NCI-H1436 (cell line): Measurements from ENCODE around the gene PEF1.

Source experiments
- DNase-seq: peaks from one replicate; lab custom pipeline; 2025; lab: John Stamatoyannopoulos, UW

PEF1 gene

DNA sequence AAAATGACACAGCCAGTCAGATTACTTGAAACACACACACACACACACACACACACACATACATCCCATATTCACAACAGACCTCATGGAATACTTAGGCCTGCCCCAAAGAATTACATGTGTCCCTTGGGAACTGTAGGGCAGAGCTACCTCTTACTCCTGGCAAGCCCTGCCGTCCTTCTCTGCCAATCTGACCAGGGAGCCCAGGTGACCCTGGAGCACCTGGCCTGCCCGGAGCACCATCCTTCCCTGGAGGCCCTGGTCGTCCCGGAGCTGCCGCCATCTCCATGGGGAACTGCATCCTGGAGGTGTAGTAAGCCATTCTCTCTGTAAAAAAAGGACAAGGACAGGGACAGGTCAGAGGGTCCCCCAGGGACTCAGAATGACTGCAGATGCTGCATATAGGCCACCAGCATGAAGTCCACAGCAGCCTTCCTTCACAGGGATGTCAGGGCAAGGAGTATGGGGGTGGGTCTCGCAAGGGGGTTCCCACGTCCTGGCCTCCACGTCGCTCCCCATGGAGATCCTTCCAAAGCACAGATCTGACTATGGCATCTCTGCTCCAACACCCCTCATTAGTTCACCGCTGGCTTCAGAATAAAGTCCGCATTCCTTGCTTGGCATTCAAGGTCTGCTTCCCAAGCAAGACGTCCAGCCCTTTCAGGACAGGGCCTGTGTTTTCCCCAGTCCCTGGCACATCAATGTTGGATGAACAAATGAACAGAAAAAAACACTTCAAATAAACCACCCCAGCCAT is 9.2 kb upstream of the PEF1 start:
- DNase-seq, result no peak

DNA sequence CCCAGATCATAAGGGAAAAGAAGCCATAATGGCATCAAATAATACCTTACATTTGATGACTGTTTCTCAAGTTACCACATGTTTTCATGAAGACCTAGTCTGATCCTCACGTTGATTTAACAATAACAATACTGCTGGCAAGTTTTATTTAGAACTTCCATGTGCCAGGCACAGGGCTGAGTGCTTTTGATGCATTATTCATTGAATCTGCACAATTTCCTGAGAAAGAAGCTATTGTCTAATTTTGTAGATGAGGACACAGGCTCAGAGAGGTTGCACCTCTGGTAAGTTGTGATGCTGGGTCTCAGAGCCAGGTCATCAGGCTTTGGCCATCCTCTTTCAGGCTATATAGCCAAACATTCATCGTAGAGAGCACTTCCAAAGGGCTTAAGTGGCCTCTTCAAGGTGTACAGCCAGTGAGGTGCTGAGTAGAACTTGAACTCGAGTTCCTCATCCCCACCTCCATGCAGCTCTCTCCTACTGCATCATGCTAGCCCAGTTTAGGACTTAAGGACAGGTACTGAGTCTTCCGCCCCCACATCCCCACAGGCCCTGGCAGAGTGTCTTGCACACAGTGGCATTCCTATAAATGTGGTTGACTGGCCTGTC is 8.3 kb upstream of the PEF1 start:
- DNase-seq, result no peak

DNA sequence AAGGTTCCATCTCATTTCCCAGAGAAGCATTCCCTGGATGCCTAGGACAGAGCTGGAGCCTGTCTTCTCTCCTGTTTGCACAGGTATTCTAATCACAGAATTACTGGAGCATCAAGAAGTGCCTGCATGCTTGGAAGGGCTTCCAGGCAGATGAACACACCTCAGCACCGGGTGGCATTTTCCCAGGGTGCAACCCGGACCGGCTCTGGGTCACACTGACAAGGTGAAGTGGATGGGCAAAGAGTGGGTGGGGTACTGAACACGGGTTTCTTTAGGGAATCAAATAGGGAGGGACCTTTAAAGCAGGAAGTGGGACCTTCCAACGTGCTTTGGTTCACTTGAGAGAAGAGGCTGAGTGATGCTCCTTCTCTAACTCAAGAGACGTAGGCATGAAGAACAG is 7.1 kb upstream of the PEF1 start:
- DNase-seq, result no peak

DNA sequence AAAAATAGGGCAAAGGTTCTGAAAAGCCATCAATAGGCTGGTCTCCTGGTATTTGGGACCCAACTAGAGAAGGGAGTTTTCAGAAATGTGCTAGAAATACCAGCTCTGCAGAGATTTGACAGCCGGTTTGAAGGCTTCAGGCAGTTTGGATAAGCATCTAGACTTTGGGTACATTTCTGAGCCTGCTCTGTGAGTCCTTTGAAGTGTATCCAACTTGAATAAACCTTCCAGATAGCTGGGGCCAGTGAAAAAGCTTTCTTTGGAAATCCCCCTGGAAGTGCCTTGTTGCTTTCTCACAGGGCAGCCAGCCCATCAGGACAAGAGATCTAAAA is 6.4 kb upstream of the PEF1 start:
- DNase-seq, result no peak

DNA sequence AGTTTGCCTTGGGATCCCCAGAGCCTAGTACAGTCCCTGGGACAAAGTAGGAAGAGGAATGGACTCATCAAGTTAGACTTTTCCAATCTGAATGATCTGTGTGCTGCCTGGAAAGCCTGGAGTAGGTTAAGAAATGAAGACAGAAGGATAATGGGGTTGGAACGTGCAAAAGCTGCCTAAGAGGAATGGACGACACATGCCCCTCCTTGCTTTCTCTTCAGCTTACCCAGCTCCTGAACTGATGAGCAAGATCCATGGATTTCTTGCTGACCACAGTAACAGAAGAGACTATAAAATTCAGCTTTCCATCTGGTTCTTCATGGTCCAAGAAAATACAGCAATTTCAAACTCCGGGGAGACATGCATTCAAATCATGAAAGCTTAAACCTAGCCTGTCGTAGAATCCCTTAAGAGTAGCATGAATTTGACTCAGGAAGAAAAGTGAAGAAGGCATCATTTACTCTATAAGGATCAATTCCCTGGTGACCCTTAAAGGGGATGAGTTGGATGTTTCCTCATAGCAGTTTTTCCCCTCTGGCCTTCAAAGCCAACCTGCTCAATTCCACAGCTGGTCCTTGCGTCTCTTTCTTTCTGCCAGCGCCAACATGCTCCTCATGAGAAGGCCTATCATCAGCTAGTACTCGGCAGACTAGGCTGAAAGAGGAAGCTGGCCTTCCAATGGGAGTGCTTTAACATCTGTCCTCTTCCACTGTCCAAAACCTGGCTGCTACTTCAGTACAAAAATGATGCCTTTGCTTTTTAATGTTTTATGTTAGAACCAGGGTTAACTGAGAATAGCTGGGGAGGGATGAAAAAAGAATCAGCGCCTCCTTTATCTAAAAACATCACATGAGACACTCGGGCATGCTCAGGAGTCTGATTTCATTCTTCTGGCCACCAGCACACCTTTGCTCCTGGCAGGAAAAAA is 5.7 kb upstream of the PEF1 start:
- DNase-seq, result no peak

DNA sequence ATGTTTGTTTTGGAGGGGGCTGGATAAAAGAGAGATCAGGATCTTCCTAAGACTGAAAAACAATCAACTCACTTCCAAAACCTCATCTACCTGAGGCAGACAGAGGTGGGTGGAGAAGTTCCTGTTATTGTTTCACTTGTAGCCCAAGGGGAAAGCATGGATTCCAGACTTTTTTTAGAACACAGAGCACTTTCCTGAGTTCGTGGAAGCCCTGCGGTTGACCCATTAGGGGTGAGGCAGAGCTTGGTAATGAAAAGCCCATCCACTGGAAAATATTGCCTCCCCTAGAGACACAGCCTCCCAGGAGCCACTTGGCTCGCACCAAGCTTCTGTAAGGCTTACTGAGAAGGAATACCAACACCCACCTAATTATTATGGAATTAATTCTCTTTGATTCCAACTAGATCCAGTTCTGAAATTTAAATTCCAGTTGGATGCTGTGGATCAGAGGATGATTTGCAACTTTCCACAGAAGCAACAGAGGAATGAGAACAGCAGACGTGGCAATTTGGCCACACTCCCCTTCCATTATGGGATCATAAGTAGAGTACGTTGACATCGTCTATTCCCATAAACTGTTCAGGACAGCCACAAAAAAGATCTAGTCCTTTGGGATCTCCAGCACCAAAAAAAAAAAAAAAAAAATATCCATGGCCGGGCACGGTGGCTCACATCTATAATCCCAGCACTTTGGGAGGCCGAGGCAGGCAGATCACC is 4.1 kb upstream of the PEF1 start:
- DNase-seq, result no peak

DNA sequence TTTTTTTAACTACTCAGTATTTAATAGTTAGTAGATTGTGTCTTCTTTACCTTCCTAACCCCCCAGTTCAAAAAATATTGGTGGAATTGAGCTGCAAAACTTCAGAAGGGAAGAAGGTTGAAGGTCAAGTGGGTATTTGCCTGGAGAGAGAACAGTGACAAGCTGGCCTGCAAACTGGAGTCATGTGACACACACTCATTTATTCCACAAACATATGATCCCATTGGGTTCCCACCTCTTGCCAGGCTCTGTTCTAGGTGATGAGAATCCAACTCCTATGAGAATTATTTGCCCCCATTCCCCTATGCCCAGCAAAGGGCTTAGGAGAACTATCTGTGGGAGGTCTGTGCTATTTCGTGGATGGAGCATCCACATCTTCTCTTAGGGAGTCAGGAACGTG is 3.5 kb upstream of the PEF1 start:
- no peak for DNase-seq

DNA sequence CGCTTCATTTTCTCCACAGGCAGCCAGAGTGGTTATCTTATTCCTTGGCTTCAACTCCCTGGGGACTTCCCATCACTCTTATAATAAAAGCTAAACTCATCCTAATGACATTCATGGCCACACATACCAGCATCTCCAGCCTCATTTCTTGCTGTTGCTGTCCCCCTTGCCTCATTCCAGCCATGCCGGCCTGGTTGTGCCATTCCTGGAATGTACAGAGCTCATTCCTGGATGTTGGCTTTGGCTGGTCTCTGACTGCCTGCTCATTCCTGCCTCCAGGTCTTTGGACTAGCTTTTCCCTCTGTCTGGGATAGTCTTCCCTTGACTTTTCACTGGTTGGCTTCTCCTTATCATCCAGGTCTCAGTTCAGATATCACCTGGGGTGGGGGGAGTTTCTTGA is 2.4 kb upstream of the PEF1 start:
- DNase-seq, result no peak

DNA sequence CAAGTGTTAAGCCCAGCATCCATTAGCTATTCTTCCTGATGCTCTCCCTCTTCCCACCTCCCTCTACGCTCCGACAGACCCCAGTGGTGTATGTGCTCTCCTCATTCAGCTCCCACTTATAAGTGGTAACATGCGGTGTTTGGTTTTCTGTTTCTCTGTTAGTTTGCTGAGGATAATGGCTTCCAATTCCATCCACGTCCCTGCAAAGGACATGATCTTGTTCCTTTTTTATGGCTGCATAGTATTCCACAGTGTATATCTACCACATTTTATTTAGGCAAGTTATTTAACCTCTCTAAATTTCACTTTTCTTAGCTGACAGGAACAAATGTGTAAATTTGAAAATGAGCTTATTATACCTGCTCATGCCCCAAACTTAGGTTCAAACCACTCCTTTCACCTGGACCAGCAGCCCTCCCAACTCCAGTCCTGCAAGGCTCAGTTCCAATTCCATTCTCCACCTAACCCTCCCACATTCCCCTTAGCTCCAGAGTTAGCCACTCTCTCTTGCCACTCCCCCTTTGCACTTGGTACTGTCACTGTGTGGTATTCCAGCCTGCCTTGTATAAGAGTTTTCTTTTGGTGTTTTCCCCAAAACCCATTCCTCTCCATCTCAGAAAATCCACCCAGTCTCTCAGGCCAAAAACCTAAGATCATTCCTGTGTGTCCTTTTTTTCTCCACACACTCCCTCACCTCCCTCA is 1.7 kb upstream of the PEF1 start:
- no peak for DNase-seq

DNA sequence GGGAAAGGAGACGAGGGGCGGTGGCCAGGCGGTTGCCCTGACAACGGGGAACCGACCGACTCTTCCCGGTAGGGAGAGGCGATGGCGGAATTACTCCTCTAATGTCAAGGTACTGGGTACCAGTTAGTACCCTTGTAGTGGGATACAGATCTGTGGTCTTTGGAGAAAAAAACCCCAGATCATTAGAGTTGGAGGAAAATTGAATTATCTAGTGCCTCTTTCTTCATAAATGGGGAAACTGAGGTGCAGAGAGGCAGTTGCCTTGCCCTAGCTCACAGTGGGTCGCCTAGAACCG is 545 bp upstream of the PEF1 start:
- no peak for DNase-seq

DNA sequence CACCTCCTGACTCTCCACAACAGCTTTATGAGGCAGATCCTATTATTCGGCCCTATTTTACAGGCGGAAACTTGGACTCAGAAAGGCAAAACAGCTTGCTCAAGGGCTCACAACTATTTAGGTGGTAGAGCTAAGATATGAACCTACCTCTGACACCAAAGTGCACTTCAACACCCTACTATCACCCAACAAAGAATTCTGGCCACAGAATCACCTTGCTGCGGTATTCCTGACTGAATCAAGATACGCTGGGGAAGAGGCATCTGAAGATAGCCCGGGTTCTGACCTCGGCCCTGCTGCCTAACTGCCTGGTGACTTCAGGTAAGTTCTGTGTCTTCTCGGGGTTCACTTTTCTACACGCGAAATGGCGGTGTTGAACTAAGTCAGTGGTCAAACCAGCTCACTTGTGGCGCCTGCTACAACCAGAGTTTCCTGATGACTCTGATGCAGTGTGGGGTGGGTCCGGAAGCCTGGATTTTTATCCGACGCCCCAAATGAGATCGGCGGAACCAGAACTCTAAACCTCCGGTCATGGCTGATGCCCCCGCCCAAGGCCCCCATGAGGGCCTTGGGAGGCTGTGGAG is 608 bp downstream of the PEF1 start:
- DNase-seq, result no peak

DNA sequence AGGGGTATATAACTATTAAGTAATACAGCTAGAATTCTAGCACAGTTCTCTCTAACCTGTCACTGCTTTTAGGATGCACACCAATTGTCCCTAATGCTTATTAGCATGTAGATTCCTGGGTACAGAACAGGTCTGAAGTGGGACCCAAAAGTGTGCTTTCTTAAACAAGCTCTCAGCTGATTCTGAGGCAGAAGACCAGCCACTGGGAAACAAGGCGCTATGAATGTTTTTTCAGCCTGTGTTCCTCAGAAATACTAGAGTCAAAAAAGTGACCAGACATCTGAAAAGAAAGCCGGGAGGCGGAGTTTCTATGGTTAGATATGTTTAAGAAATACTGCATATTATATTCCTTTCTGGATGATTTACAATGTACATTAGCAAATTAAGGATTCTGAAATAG is 1.8 kb downstream of the PEF1 start:
- DNase-seq, result no peak

DNA sequence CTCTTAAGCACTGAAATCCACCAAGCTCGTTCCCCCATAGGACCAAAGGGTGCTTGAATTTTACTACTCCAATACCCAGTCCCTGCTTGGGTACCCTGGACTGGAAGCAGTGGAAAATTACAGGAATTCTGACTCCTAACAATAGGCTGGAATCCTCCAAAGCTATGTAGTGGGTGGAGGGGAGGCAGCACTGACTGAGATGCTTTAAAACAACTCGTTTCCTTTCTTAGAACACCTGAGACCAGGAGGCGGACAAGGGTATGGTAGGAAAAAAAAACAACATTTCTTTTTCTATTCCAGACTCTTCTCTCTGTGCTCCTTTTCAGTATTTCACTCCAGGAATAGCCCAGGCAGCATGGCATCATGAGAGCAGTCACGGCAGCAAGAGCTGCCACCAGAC is 2.3 kb downstream of the PEF1 start:
- DNase-seq, result no peak

DNA sequence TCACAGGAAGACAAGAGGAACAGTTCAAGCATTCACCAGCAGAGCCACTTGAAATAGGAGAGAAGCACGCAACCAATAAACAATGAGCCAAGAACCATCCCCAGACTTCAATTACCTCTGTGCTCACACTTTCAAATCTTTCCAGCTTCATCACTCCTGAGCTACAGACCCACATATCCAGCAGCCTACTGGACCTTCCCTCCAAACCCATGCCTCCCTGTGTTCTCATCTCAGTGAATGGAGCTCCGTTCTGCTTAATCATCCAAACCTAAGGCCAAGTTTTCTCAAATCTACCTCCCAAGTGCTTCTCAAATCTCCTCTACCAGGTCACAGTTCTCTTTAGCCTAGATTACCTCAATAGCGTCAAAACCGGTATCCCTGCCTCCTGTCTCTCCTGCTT is 3.7 kb downstream of the PEF1 start:
- DNase-seq, result no peak

DNA sequence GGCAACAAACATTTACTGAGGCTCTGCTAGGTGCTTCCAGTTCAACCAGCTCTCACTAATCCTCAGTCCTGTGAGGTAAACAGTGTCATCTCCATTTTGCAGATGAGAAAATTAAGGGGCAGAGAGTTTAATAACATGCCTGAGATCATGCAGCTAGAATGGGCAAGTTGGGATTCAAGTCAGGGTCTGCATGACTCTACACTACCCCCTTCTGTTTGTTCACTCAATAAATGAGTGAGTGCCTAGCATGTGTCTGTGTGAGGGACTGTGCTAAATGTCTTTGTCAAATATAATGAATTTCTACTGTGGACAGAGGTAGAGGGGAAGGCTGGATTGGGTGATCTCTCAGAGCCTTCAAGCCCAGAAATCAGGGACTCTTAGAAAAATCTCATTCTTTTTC is 4.5 kb downstream of the PEF1 start:
- DNase-seq, result no peak

DNA sequence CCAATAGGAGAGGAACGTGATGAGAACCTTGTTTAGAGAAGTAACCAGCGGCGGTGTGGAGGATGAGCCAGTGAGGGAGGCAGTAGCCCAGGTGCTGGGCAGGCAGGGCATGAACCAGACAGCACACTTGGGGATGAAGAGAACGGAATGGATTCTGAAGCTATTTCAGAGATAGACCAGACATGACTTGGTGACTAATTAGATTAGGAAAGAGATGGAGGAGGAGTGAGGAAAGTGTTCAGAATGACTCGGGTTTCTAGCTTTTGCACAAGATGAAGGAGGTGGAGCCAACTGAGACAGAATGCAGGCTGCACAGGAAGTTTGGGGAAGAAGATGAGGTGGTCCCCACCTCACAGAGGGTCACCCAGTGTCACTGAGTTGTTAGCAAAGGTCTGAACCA is 5.1 kb downstream of the PEF1 start:
- DNase-seq, result no peak

DNA sequence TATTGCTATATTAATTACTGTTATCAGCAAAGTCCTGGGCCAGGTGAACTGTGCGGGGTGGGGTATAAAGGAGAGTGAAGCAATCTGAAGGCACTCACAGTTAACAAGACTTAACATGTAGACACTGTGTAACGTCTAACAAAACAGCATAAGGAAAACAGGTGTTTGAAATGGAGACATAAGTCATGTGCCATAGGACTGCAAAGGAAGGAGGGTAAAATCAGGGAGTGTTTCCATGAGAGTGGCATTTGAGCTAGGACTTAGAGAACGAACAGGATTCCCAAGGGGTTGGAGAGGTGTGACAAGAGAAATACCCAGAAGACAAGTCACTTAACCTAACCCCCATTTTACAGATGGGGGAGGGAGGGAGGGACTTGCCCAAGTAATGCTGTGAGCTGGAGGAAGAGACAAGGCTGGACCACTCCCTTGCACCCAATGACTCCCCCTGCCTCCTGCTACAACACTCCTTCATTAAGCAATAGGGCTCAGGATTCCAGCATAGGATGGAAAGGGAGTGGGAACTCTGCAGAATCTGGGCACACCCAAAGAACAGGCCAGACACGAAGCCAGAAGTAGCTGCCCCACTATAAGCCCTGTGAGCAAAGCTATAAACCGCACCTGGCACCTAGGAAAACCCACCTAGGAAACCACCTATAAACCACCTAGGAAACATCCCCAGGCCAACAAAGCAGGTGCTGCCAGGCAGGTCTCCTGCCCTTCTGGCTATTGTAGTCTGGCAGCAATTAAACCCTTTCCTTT is 6.6 kb downstream of the PEF1 start:
- no peak for DNase-seq

DNA sequence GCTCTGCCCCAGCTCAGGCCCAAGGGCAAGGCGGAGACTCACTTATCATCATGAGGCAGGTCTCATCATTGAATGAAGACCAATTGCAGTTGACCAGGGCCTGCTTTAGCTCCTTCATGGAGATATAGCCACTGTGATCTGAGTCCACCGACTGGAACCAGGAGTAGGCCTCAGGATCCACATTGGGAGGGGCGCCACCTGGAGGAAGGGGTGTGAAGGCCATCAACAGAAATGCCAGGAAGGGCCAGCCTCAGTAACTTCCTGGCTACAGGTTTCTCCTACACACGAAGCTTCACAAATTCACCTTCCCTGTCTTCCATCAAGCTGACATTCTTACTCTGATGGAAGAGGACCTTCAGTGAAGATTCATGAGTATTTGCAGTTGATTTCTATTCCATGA is 11.6 kb downstream of the PEF1 start:
- no peak for DNase-seq

DNA sequence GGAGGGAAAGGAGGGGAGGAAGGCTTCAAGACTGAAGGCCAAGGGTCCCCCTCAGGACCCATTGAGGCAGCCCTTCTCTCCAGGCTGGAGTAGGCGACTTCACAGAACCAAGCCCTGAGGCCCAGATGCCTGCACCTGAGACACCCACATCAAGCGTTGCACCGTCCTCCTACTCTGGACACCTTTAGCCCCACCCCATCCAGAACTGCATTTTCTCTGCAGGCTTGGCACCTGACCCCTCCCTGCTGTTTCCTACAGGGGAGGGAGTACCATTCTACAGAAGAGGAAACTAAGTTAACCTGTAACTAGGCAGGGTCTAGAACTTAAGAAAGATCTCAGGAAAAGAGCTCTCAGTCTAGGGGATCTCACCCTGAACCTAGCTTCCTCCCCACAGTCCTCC is 12.0 kb downstream of the PEF1 start:
- DNase-seq, result no peak

DNA sequence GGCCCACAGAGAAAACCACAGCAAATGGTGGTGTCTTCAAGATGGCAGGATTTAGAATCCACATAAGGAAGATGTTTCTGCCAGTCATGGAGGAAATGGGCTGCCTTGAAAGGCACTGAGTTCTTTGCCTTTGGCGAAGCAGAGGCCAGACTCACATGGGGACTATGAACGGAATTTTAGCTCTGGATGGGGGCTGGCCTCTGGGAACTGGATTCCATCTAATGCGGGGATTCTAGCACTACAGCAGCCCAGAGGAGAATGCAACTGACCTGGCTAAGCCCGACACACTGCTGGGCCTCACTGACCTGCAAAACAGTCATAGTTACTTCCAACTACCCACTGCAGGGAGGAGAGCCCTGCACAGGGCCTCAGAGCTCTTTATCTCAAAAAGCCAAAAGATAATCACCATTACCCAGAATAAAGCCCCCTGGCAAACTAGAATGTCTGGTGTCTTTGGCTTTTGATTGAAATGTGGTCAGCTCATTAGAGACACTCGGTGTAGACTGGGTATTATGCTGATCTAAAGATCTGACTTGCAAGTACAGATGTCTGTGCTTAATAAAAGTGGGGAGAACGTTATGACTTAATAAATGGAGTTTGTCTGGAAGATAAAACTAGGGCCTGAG is 15.6 kb downstream of the PEF1 start:
- DNase-seq, result no peak
